HG02642 (cell line): ENCODE data around the gene KRT7.

Experiments used
- ATAC-seq: cut with Tn5 transposase; IDR thresholded peaks from one replicate; pipeline ENCODE4 v1.9.1; 2021; ENCODE audit warnings: mild to moderate bottlenecking; ENCODE audit not compliant: unreplicated experiment, poor library complexity

The KRT7 gene

DNA sequence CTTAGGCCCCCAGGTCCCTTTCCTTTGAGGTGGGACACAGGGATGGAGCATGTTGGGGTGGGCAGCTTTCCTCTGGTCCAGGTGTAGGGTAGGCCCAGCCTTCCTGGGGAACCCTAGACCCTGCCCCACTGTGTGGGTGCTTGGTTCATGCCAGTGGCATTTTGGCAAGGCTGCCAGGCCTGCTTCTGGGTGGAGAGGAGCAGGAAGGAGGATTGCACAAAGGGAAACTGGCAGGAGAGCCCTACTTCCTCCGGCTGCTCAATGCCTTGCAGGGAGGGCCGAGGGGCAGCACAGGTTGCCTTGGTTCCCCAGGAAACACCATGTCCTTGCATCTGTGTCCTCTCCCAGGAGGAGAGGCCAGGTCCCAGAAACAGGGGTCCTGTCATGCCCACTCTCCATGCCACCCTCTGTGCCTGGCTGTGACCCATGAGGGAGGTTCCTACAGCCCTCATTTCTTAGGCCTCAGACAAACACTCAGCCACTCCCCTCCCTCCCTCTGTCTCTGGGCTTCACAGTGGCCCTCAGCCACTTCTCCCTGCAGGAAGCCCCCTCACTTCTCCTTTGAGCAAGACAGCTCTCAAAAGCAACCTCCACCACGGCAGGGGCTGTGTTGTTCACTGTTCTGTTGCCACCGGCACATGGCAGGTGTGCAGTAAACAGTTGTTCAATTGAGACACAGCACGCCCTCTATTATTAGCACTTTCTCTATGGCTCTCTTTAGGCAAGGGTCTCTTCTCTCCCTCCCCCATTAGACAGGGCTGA, 34.4 kb upstream of the KRT7 start:
- ATAC-seq: no peak

DNA sequence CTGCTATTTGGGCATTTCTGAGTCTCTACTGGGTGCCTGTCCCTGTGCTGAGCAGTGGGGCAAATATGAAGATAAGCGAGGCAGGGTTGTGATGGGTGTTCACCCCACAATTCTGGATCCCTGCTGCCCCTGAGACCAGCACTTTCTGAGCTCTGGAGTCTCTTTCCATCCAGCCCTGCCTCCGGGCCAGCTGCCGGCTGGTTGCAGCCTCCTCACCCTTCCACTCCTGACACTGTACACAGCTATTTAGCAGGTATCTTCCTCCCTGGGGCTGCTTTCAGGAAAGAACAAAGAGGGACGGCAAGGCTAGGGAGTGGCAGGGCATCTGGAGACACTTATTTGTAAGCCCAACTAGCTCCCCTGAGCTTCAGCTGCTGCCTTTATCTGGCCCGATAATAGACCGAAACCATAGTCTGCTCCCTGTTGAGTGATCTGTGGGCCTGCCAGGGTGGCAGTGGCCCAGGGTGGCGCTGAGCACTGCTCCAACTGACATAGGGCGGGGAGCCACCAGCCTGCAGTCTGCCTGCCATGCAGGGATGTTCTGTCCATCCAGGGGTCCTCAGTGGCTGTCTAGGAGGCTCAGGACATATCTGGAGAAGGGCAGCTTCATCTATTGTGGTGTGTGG, 33.6 kb upstream of the KRT7 start:
- ATAC-seq: no peak

DNA sequence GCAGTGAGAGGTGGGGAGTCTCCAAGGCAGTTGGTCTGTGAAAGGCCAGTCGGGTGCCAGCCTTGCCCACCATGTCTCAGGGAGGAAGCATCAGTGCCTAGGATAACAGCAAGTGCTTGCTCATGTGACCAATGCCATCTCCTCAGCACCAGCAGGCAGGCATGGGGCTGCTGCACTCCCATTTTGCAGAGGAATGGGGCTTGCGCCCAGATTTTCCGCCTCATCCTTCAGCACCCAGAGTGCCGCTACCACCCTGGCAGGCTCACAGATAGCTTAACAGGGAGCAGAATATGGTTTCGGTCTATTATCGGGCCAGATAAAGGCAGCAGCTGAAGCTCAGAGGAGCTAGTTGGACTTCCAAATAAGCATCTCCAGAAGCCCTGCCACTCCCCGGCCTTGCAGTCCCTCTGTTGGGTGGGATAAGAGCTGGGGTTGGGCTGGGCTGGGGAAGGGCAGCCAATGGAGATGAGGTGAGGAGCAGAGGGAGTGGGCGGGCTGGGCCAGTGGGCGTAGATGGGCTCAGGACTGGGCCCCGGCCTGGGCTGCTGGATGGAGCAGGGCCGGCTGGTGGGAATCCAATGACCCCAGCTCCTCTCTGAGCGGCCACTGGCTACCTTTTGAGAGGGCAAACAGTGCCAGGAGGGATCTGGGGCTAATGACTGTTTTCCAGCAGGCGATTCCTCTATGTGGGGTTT, 32.8 kb upstream of the KRT7 start:
- no peak for ATAC-seq

DNA sequence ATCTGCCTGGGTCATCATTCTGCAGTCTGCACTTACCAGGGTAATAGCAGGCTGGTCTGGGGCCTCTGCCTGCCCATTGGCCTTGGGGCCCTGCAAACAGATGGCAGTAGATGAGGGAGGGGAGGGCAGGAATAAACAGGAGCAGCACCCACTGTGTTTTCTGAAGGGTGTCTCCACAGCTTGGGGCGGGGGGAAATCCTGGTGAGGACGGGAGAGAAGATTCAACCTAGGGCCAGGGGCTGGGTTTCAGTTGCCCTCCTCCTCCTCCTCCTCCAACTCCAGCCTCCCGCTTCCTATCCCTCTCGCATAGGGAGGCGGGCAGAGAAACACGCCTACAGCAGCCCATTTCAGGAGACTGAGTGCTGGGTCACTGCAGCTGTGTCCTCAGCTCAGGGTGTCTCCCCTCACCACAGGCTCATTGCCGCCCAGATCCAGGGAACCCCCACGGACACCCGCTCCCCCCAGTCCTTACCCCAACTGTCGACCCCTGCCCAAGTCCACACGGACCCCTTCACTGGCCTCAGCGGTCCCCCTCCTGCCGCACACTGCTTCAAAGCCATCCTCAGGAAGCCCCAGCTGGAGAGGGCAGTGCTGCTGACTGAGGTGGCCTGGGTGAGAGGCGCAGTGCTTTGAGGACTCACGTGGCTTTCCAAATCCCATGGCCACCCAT, 32.1 kb upstream of the KRT7 start:
- no peak for ATAC-seq

DNA sequence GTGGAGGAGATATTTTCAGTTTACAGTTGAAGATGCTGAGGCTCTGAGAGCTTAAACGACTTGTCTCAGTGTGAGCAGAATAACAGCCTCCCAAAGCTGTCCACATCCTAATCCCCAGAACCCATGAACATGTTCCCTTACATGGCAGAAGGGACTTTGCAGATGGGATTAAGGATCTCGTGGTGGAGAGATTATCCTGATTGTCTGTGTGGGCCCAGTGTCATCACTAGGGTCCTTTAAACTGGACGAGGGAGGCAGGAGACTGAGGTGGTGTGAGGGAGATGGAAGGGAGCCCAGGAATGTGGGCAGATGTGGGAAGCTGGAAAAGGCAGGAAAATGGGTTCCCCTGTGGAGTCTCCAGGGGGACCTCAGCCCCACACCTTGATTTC, 31.6 kb upstream of the KRT7 start:
- ATAC-seq: no peak

DNA sequence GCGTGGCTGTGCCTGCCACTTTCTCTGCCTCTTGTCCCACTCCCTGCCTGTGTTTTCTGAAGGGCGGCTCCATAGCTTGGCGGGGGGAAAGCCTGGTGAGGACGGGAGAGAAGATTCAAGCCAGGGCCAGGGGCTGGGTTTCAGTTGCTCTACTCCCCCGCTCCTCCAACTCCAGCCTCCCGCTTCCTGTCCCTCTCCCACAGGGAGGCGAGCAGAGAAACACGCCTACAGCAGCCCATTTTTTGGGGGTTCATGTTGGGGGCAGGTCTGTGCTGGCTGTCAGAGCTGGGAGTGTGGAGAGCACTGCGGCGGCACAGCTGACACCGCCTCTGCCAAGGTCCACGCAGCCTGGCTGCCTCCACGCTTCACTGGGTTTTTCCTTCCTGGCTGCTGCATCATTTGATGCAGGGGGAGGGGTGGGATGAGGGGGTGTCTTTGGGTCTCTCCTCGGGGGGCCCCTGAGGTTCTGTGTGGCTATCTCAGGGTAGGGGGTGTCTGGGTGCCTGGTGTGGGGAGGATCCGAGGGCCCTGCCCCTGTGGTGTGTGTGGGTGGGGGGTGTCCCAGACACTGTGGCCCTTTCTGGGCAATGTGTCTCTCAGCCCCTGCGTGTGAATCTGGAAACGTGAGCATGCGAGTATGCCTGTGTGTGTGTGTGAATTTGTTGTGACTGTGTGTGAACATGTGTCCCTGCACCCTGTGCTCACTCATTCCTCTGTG, 30.5 kb upstream of the KRT7 start:
- ATAC-seq: no peak

DNA sequence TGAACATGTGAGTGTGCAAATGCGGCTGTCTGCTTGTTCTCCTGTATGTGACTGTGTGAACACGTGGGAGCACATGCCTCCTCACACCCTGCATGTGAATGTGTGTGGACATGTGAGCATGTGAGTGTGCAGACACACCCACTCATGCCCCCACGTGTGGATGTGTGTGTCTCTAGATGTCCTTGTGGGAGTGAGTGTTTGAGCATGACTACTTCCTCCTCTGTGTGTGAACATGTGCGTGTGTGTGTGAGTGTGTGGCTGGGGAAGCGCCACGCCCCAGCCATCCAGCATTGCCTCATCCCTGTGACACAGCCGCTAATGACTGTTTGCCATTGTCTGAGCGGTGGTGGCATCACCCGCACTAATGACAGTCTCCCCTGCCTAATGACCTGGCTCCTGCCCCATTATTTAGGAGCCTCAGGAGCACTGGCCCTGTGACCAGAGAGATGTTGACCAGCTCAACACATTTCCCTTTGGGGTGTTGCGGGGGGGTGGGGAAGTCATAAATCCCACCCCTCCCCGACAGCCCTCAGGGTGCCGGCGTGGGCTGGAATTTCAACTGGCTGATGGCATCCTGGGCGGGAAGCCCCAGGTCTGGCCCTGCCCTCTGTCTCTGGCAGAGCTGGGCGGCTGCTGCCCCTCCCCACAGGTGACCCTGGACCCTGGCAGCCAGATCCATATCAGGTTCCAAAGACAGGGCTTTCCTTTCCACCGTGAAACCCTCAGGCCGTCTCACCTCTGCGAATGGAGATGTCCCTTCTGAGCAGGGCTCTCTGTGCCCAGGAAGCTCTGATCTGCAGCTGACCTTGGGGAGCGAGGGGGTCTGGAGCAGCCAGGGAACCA, 29.7 kb upstream of the KRT7 start:
- no peak for ATAC-seq

DNA sequence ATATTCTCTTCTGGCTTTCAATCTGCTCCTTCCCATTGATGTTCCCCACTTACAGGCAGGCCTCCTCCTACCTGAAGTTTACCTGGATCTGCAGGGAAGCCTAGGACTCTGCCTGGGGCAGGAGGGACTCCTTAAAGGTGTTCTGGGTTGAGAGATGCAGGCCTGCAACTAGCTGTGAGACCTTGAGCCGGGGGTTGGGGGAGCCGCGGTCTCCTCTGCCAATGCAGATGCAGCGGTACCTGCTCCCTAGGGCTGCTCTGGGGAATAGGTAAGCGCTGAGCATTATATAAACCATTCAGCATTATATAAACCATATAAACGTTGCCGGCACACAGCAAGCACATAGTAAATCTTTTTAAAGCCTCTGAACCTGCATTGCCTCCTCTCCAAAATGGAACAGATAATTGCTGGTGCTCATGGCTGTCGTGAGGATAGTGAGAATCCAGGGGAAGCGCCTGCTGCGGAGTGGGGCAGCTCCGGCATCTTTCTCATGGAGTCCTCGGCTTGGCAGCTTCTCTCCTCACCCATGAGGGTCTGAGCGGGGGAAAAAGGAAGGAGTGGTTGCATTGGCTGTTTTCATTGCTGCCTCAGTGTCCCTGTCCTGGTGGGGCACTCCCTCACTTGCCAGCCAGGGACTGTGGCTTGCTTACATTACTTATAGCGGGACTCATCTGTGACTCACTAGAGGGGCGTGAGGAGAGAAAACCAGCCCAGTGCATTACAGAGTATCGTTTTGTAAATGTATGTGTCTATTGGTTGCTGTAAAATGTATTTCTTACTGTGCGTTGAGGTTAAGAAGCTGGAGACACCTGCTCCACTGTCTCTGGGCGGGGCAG, 28.7 kb upstream of the KRT7 start:
- no peak for ATAC-seq

DNA sequence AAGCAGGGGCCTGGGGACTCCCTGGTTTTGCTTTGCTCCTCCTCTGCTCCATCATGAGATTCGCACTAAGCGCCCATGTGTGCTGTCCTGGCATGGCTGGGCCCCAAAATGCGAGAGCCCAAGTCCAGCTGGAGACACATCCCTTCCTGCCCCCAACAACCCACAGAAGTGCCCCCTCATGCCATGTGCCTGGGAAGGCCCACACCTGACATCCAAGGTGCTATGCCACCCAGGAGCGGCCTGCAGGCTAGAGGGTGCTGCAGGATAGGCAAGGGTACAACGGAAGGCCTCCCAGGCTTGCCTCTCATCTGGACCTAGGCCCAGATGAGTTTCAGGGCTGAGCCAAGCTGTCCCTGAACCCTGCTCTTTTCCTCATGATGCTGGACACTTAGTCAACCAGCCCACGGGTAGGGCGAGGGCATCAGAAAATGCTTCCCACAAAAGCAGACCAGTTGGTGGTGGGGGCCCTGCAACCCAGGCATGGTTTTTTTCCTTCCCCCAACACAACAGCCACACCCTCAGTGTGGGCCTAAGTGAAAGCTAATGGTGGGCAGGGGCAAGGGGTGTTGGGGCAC, 28.0 kb upstream of the KRT7 start:
- ATAC-seq: no peak

DNA sequence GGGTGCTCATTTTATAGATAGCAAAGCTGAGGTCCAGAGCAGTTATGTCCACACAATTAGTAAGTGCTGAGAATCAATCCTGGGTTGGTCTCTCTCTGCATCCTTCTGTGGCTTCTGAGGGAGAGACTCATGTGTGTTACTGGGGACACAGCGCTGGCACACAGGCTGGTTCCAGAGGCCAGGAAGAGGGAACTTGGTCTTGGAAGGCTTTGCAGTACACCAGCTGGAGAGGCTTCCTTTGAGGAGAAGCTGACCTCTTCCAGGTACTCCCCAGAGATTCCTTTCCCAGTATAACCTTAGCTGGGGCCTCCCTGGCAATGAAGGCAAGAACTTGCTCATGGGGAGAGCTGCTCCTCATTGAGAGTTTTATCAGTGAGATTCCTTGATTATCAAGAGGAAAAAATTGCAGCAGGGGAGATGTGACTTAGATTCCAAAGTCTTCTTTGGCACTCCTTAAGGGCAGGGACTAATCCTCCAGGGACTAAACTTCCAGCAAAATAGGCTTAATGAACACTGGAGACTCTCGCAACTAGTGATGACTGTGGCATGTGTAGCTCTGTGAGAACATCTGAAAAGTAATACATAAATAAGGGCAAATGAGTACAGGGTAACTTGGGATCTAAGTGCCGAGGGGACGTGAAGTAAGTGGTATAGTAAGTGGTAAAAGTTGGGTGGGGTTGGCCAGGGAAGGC, 27.3 kb upstream of the KRT7 start:
- ATAC-seq: no peak

DNA sequence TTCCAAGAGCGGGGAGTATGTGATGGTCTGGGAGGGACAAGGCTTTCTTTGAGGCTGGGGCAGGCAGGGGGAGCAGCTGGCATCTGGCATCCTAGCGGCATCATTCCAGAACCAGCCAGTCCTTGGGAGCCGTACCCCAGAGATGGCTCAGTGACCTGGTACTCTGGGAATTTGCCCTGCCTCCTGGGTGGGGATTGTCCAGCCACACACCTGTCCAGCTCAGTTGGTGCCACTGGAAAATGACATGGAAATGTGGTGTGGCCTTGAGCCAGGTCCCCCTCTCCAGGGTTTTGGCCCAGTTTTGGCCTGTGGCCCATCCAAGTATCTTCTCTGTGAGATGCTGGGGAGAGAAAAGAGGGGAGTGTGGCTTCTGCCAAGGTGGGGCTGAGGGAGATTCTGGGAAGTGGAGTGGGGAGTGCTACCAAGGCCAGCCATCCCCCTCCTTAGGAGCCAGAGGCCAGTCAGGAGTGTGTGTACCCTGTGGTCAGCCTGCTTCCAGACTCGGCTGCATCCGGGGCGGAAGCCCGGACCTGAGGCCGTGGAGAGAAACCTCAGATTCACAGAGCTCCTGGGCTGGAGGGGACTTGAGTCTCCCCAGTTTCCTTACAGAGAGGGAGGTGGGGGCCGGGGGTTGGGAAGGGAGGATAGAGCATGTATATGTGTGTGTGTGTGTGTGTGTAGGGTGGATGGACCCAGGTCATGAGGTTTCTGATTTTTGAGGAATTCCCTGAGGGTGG, 26.6 kb upstream of the KRT7 start:
- ATAC-seq: no peak

DNA sequence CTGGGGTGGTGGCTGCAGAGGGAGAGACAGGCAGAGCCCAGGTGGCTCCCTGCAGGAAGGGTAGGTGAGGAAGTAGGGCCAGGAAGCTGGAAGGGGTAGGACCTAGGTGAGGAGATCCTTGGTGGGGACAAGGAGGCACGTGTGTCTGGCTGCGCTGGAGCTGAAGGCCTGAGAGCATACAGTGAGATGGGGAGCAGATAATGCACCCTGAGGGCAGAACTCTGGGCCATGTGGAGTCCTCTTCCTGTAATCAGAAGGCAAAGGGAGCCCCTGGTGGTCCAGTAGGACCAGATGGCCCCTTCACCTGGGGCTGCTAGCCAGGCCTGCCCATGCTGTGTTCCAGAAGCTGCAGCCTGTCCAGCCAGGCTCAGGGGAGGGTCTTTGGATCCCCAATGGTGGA, 25.9 kb upstream of the KRT7 start:
- ATAC-seq: no peak

DNA sequence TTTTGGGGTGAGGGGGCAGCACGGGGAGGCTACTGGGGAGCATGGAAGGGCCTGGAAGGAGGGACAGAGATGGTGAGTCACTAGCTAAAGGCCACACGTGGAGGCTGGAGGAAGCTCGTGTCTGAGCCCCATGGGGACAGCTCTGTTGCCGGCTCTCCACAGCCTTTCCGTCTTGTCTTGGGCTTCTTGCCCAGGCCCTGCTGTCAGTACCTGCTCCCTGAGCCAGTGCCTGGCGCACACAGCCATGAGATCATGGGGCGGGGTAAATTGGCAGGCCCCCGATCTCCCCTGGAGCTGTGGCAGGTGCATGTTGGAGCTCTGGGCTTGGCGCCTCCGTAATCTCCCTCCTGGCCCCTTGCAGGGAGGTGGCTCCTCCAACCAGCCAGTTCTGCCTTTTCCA, 25.1 kb upstream of the KRT7 start:
- no peak for ATAC-seq

DNA sequence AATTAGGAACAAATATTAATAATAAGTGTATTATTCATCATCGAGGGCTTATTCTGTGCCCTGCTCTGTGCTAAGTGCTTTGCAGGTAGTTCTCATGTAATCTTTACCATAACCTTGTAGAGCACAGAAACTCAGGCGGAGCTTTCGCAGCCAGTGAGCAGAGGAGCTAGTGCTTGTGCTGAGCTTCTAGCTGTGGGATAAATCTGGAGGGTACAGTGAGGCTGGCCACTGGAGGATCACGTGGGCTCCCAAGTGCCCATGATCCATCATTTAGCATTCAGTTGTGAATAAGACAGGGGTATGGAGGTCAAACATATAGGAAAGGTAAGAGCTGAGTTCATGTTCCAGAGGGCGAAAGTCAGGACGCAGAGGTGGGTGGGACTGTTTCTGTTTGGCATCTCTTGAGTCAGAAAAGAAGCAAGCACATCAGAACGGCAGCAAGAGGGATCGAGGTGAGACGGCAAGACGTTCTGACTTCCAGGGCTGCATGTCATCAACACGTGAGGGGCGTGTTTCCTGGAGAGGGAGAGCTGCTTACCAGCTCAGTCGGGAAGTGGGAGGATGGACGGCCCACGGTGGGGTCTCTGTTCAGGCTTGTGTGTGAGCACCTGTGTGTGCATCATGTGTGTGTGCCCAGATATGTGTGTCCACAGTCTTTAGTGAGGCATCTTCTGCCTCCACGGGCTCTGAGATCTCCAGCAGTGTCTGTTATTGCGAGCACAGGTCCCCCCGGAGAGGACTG, 24.4 kb upstream of the KRT7 start:
- no peak for ATAC-seq

DNA sequence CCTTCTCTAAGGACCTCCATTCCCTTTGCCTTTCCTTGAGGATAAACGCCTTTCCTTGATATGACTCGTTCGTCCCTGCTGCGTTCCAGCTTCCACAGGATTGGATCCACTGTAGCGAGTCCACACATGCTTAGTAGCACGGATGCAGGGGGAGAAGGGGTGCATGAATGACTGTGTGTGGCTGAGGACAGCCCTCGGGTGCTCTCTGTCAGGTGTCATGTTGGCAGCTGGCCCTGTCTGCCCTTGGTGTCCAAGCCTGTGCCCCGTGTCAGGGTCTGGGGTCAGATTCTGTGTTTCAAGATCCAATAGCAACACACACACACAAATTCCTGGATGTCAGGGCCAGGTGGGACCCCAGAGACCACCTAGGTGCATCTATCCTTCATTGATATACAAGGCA, 23.7 kb upstream of the KRT7 start:
- no peak for ATAC-seq

DNA sequence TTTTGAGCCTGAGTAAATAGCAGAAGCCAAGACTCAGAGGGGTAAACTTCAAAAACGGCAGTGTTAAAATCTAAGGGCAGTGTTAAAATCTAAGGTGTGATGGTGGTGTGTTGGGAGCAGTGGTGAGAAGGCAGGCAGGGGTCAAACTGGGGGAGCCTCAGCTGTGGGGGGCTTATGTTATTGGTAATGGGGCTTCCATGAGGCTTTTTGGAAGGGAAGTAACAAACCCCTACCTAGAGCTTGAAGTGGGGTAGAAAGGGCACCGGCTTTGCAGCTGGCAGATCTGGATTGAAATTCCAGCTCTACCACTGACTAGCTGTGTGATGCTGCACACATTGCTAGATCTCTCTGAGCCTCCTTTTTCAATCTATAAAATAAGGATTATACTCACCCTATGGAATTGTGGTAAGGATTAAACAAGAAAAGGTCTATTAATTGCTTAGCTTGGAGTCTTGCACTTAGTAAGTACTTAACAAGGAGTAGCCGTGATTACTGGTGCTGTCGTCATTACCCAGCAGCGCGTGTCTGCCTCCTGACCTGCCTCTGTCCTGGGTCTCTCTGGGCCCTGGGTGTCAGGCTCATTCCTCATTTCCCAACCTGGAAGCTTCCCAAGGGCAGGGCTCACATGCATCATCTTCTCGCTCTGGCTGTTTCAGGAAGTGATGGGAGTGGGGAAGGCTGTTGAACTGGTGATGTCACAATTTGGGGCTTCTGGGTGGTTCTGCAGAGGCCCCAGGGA, 22.7 kb upstream of the KRT7 start:
- no peak for ATAC-seq
